Measurements from ENCODE around the gene IFITM1. TPM values are rescaled to one million over a fixed set of nuclear protein-coding genes. Genes with fewer than 3 reads are reported as not detected.
"Not testable (repeated sequence)": the region's sequence is repeated elsewhere in the genome, so short reads cannot be mapped to it uniquely, and the experiment has no call there.

Gene IFITM1
- total RNA-seq, 1 experiment from 2014 or later, result 2.0 TPM

DNA sequence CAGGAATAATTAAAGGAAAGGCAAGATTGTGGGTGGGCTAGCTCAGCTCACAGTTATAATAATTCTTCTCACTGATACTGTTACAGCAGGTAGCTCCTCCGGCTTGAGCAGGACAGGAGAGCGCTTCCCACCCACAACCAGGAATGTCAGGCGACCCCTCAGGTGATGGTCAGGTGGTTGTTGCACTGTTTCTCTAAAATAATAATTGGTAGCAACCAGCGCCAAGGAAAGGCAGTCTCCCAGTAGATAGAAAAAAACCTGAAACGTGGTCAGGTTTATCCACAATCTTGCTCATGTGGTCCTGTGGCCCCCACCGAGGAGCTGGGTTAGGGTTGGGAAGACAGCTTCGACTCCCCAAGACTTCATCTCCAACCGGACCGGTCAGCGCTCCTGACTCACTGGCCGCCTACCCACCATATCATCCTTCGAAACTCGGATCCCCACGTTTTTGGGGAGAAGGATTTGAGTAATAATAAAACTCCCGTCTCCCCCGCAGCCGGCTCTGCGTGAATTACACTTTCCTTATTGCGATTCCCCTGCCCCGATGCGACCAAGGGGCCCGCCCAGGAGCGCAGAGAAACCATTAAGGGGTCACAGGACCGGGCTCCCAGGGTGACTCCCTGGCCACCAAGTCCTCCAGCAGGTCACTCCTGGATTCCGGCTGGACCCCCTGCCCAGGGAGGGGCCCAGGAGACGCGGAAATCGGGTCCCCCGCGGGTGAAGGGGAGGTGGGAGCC is 4.0 kb downstream of the IFITM1 start:
- DNase-seq (ENCODE audit: low read depth); in situ Hi-C loops (cut with HindIII; ENCODE audit: low pct_unique_long_range_greater_than_20kb, low sequenced_read_pairs): not testable (repeated sequence)

GRCh38 chr11:318405-319120 is 4.7 kb downstream of the IFITM1 start:
- in situ Hi-C loops (cut with HindIII; ENCODE audit: low pct_unique_long_range_greater_than_20kb, low sequenced_read_pairs); DNase-seq (ENCODE audit: low read depth): not testable (repeated sequence)

DNA sequence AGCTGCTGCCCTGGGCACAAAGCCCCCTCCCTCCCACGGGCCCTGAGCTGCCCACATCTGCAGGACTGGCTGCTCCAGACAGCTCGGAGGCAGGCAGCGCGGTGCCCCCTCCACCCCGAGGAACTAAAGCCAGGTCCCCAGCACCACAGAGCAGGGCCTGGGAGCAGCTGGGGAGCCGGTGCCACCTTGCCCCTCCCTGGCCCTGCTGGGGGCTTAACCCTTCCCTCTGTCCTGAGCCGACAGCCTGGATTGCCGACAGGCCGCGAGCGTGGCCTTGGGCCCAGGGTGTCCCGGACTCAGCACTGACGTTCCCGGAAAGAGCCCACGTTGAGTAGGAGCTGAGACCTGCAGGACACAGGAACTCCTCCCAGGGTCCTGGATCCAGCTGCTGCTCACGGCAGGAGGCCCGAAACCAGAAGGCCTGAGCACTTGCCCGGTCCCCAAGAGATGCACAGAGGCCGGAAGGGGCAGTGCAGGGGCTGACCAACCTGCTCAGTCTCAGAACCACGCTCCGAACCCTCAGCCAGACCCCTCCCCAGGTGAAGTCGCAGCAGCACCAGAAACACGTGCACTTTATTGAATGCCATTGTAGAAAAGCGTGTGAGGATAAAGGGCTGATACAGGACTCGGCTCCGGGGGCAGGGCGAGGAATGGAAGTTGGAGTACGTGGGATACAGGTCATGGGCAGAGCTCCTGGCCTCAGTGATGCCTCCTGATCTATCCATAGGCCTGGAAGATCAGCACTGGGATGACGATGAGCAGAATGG is 5.5 kb downstream of the IFITM1 start:
- DNase-seq (ENCODE audit: low read depth), result peak; percentile 9
- in situ Hi-C loops (cut with HindIII; ENCODE audit: low pct_unique_long_range_greater_than_20kb, low sequenced_read_pairs), result not testable (repeated sequence)

DNA sequence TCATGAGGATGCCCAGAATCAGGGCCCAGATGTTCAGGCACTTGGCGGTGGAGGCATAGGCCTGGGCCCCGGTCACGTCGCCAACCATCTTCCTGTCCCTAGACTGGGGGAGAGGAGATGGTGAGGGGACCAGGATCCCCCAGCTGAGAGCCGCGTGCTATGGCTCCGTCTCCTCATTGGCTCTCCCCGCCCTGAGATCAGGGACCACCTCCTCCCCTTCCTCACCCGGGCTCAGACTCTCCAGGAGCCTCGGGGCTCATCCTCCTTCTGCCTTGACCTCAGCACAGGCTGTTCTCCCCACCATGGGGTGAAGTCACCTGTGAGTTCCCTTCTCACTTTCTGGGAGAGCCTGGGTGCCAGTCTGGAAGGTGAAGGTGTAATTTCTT is 6.0 kb downstream of the IFITM1 start:
- in situ Hi-C loops (cut with HindIII; ENCODE audit: low pct_unique_long_range_greater_than_20kb, low sequenced_read_pairs), result not testable (repeated sequence)

GRCh38 chr11:324156-324555 is 10.3 kb downstream of the IFITM1 start:
- DNase-seq (ENCODE audit: low read depth), result no peak
- in situ Hi-C loops (cut with HindIII; ENCODE audit: low pct_unique_long_range_greater_than_20kb, low sequenced_read_pairs), result no loop called here

More for the DNA sequence above, 6.0 kb downstream of the IFITM1 start:
- DNase-seq (ENCODE audit: low read depth), result not testable (repeated sequence)

DNA sequence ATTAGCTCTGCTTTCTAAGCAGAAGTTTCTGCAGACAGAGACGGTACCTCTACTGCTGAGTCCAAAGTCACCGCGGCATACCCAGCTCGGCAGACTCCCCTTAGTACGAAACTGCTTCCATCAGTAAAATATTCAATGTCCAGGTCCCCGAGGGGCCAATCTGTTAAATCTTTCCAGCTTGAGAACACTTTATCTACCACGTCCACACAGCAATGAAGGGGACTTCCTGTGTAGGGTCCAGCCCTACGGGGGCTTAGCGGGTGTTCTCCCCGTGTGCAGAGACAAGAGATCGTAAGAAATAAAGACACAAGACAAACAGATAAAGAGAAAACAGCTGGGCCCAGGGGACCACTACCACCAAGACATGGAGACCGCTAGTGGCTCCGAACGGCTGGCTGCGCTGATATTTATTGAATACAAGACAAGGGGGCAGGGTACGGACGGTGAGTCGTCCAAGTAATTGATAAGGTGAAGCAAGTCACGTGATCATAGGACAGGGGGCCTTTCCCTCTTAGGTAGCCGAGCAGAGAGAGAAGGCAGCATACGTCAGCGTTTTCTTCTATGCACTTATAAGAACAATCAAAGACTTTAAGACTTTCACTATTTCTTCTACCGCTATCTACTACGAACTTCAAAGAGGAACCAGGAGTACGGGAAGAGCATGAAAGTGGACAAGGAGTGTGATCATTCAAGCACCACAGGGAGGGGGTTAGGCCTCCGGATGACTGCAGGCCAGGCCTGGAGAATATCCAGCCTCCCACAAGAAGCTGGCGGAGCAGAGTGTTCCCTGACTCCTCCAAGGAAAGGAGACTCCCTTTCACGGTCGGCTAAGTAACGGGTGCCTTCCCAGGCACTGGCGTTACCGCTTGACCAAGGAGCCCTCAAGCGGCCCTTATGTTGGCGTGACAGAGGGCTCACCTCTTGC is 11.0 kb downstream of the IFITM1 start:
- in situ Hi-C loops (cut with HindIII; ENCODE audit: low pct_unique_long_range_greater_than_20kb, low sequenced_read_pairs); DNase-seq (ENCODE audit: low read depth): not testable (repeated sequence)

DNA sequence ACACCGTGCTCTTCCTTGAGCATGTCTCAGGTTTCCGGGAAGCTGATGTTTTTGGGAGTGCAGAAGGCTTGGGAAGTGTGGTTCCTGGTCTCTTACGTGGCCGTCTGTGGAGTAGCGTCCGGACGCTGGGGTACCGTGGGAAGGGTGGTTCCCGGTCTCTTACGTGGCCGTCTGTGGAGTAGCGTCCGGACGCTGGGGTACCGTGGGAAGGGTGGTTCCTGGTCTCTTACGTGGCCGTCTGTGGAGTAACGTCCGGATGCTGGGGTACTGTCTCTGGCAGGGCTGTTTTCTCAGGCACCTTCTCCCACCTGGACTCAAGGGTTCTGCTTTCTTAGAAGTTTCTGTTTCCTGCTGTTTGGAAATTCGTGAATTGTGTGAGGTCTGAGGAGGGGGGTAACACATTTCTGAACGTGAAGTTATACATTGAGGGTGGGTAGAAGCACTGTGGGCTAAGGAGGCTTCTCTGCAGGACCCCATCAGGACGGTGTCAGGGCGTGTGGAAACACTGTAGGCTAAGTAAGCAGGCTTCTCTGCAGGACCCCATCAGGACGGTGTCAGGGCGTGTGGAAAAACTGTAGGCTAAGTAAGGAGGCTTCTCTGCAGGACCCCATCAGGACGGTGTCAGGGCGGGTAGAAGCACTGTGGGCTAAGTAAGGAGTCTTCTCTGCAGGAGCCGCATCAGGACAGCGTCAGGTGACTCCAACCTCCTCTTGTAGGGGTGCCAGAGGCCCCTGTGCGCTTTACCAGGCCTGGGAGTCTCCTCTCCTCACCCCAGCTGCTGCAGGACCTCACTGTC is 12.2 kb downstream of the IFITM1 start:
- no peak for DNase-seq (ENCODE audit: low read depth)
- in situ Hi-C loops (cut with HindIII; ENCODE audit: low pct_unique_long_range_greater_than_20kb, low sequenced_read_pairs), result no loop called here

- in situ Hi-C loops (cut with HindIII; ENCODE audit: low pct_unique_long_range_greater_than_20kb, low sequenced_read_pairs), result no loop called here
- no peak for DNase-seq (ENCODE audit: low read depth)
Measured at GRCh38 chr11:326592-326841, 12.7 kb downstream of the IFITM1 start.

- in situ Hi-C loops (cut with HindIII; ENCODE audit: low pct_unique_long_range_greater_than_20kb, low sequenced_read_pairs), result no loop called here
- no peak for DNase-seq (ENCODE audit: low read depth)
Measured at GRCh38 chr11:326842-327580, 13.2 kb downstream of the IFITM1 start.

DNA sequence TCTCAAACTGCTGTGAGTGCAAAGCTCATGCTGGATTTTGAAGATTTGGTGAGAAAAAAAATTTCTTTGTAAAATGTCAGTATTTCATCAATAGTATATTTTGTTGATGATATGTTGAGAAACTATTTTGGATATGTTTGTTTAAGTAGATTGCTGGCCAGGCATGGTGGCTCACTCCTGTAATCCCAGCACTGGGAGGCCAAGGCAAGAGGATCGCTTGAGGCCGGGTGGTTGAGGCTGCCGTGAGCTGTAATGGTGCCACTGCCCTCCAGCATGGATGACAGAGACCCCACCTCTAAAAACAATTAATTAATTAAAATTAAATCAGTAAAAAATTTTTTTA is 13.7 kb downstream of the IFITM1 start:
- in situ Hi-C loops (cut with HindIII; ENCODE audit: low pct_unique_long_range_greater_than_20kb, low sequenced_read_pairs), result no loop called here
- no peak for DNase-seq (ENCODE audit: low read depth)

GRCh38 chr11:328012-328411 is 14.2 kb downstream of the IFITM1 start:
- in situ Hi-C loops (cut with HindIII; ENCODE audit: low pct_unique_long_range_greater_than_20kb, low sequenced_read_pairs), result no loop called here
- no peak for DNase-seq (ENCODE audit: low read depth)

DNA sequence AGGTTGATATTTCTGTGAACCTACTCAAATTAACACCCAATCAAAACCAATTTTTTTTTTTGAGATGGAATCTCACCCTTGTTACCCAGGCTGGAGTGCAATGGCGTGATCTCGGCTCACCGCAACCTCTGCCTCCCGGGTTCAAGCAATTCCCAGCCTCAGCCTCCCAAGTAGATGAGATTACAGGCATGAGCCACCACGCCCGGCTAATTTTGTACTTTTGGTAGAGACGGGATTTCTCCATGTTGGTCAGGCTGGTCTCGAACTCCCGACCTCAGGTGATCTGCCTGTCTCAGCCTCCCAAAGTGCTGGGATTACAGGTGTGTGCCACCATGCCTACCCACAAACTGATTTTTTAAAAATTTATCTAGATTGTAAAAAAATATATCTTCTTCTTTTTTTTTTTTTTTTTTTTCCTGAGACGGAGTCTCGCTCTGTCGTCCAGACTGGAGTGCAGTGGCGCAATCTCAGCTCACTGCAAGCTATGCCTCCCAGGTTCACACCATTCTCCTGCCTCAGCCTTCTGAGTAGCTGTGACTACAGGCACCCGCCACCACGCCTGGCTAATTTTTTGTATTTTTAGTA is 14.8 kb downstream of the IFITM1 start:
- in situ Hi-C loops (cut with HindIII; ENCODE audit: low pct_unique_long_range_greater_than_20kb, low sequenced_read_pairs); DNase-seq (ENCODE audit: low read depth): not testable (repeated sequence)

- in situ Hi-C loops (cut with HindIII; ENCODE audit: low pct_unique_long_range_greater_than_20kb, low sequenced_read_pairs), result no loop called here
- DNase-seq (ENCODE audit: low read depth), result no peak
Measured at GRCh38 chr11:329886-330253, 16.0 kb downstream of the IFITM1 start.

DNA sequence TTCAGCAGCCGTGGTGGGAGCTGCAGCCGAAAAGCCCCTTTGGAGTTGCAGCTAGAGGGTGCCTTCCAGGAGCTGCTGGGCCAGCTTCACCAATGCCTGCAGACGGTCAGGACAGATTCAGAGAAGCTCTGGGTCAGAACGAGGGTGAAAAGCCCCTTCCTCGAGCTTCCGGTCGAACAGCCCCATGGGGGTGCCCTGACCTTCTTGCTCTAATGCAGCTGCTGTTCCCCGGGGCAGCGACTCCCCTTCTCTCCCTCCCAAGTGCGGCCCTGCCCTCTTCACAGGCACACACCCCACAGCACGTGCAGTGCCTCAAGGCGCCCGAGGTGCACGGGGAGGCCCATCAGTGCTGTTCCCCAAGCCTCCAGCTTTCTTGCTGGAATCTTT is 16.5 kb downstream of the IFITM1 start:
- no peak for DNase-seq (ENCODE audit: low read depth)
- in situ Hi-C loops (cut with HindIII; ENCODE audit: low pct_unique_long_range_greater_than_20kb, low sequenced_read_pairs), result no loop called here

GRCh38 chr11:330694-331357 is 17.0 kb downstream of the IFITM1 start:
- DNase-seq (ENCODE audit: low read depth), result no peak

GRCh38 chr11:331358-332060 is 17.7 kb downstream of the IFITM1 start:
- DNase-seq (ENCODE audit: low read depth), result no peak
- in situ Hi-C loops (cut with HindIII; ENCODE audit: low pct_unique_long_range_greater_than_20kb, low sequenced_read_pairs), result no loop called here

More at GRCh38 chr11:330694-331357, 17.0 kb downstream of the IFITM1 start:
- in situ Hi-C loops (cut with HindIII; ENCODE audit: low pct_unique_long_range_greater_than_20kb, low sequenced_read_pairs), result no loop called here

All from Caki2 (cell line).